Loucy (cell line): ENCODE measurements around the gene ZNF423.

ENCODE experiments used
- H2AFZ ChIP-seq: fragments of 200-600 bp; sonication (generic); 2 replicates; pipeline ENCODE4 v1.6.0; 2016; ENCODE audit warnings: antibody characterized with exemption, mild to moderate bottlenecking, low read length, moderate library complexity
- H3F3A ChIP-seq: fragments of 200-600 bp; 2 replicates; pipeline ENCODE4 v1.6.0; 2016; ENCODE audit warnings: antibody characterized with exemption, low read depth, mild to moderate bottlenecking
- H3K27me3 ChIP-seq: fragments of 200-600 bp; sonication (generic); 2 replicates; pipeline ENCODE4 v1.6.1; 2014; ENCODE audit warnings: low read length, mild to moderate bottlenecking; ENCODE audit not compliant: insufficient read depth, poor library complexity, severe bottlenecking
- H3K36me3 ChIP-seq: fragments of 200-600 bp; sonication (generic); 2 replicates; pipeline ENCODE4 v1.6.1; 2016; ENCODE audit warnings: low read length; ENCODE audit not compliant: insufficient read depth
- H3K4me1 ChIP-seq: fragments of 200-600 bp; sonication (generic); 2 replicates; pipeline ENCODE4 v1.5.1; 2014; ENCODE audit warnings: low read length, mild to moderate bottlenecking; ENCODE audit not compliant: insufficient read depth, poor library complexity, severe bottlenecking
- H3K4me2 ChIP-seq: fragments of 200-600 bp; sonication (generic); 2 replicates; pipeline ENCODE4 v1.6.0; 2014; ENCODE audit warnings: antibody characterized with exemption, low read length, low read depth, mild to moderate bottlenecking; ENCODE audit not compliant: poor library complexity, severe bottlenecking
- H3K4me3 ChIP-seq: fragments of 200-600 bp; sonication (generic); 2 replicates; pipeline ENCODE4 v1.5.1; 2014; ENCODE audit warnings: low read length, mild to moderate bottlenecking, mixed read lengths; ENCODE audit not compliant: poor library complexity, severe bottlenecking
- H3K79me2 ChIP-seq: fragments of 200-600 bp; sonication (generic); 2 replicates; pipeline ENCODE4 v1.6.1; 2014; ENCODE audit warnings: low read length; ENCODE audit not compliant: insufficient read depth
- H3K9ac ChIP-seq: fragments of 200-600 bp; sonication (generic); 2 replicates; pipeline ENCODE4 v1.6.0; 2014; ENCODE audit warnings: mild to moderate bottlenecking, low read depth, low read length, moderate library complexity; ENCODE audit not compliant: poor library complexity, severe bottlenecking
- H3K9me2 ChIP-seq: fragments of 200-600 bp; sonication (generic); replicated peaks from 2 replicates; pipeline ENCODE4 v1.6.1; 2016; ENCODE audit warnings: low read depth, low read length, mixed read lengths
- H3K9me3 ChIP-seq: fragments of 200-600 bp; sonication (generic); 2 replicates; pipeline ENCODE4 v1.6.1; 2014; ENCODE audit warnings: mild to moderate bottlenecking, antibody characterized with exemption, low read length, low read depth; ENCODE audit not compliant: insufficient read depth
- H4K20me1 ChIP-seq: fragments of 200-600 bp; sonication (generic); 2 replicates; pipeline ENCODE4 v1.6.0; 2014; ENCODE audit warnings: antibody characterized with exemption, low read length, mild to moderate bottlenecking; ENCODE audit not compliant: insufficient read depth, poor library complexity, severe bottlenecking
- EZH2phosphoT487 ChIP-seq: fragments of 200-600 bp; IDR thresholded peaks from 2 replicates; pipeline ENCODE4 v1.6.1; 2018; ENCODE audit warnings: antibody characterized with exemption, mild to moderate bottlenecking, moderate library complexity, borderline replicate concordance
- TF ChIP-seq, protein P1 (sequence below): fragments of 200-600 bp; sonication (generic); conservative IDR thresholded peaks from 2 replicates; pipeline ENCODE4 v1.5.1; 2014; ENCODE audit warnings: mild to moderate bottlenecking, antibody characterized with exemption, low read length

ZNF423 gene

GRCh38 chr16:49580751-49581303, 275.1 kb downstream of the ZNF423 start:
- Histone ChIP-seq H3K4me3 (no peak overlapping the region), H3K27me3 (no peaks in the 10 kb centered on the region), H3K9ac (no peak overlapping the region), H3K9me2 (no peaks in the 10 kb centered on the region), H3K9me3 (no peaks in the 10 kb centered on the region), H3K36me3 (no peaks in the 10 kb centered on the region), H3F3A (no peaks in the 10 kb centered on the region), H3K4me1 (no peaks in the 10 kb centered on the region), H2AFZ (no peak overlapping the region), H3K4me2 (no peak overlapping the region), H4K20me1 (no peaks in the 10 kb centered on the region), H3K79me2 (no peaks in the 10 kb centered on the region)
- TF ChIP-seq EZH2phosphoT487, result no peak
- TF ChIP-seq, protein P1, sequence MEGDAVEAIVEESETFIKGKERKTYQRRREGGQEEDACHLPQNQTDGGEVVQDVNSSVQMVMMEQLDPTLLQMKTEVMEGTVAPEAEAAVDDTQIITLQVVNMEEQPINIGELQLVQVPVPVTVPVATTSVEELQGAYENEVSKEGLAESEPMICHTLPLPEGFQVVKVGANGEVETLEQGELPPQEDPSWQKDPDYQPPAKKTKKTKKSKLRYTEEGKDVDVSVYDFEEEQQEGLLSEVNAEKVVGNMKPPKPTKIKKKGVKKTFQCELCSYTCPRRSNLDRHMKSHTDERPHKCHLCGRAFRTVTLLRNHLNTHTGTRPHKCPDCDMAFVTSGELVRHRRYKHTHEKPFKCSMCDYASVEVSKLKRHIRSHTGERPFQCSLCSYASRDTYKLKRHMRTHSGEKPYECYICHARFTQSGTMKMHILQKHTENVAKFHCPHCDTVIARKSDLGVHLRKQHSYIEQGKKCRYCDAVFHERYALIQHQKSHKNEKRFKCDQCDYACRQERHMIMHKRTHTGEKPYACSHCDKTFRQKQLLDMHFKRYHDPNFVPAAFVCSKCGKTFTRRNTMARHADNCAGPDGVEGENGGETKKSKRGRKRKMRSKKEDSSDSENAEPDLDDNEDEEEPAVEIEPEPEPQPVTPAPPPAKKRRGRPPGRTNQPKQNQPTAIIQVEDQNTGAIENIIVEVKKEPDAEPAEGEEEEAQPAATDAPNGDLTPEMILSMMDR, result no peak

GRCh38 chr16:49578435-49579024, 277.4 kb downstream of the ZNF423 start:
- TF ChIP-seq, protein P1, result no peak
- no peak for TF ChIP-seq EZH2phosphoT487

DNA sequence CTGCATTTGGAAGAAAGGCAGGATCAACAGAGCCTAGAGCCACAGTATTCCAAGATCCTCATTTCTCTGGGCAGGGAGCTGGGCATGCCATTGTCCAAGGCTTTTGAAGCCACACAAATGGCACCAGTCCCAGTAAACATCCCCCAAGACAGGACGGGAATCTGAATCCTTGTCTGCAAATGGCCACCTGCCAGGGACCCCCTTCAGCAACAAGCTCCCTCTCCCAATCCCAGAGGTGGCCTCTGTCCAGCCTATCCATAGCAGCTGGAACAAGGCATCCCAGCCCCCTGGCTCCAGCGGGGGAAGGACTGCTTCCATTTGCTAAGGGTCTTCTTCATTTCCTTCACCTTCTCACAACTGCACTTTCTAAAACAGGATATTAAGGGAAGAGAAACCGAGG, 277.9 kb downstream of the ZNF423 start:
- H3K4me2 ChIP-seq, result no peak overlapping the region
- H3F3A ChIP-seq, result no peaks in the 10 kb centered on the region
- H3K9me3 ChIP-seq, result no peaks in the 10 kb centered on the region
- no peak for TF ChIP-seq EZH2phosphoT487
- H3K4me3 ChIP-seq, result no peak overlapping the region
- no peaks in the 10 kb centered on the region for H3K4me1 ChIP-seq
- no peaks in the 10 kb centered on the region for H3K27me3 ChIP-seq
- no peak overlapping the region for H3K9ac ChIP-seq
- H4K20me1 ChIP-seq, result no peaks in the 10 kb centered on the region
- H3K79me2 ChIP-seq, result no peaks in the 10 kb centered on the region
- H2AFZ ChIP-seq, result no peak overlapping the region
- no peaks in the 10 kb centered on the region for H3K36me3 ChIP-seq
- H3K9me2 ChIP-seq, result no peaks in the 10 kb centered on the region

More at GRCh38 chr16:49578435-49579024, 277.4 kb downstream of the ZNF423 start:
- no peak overlapping the region for H3K4me2 ChIP-seq
- H3K9me3 ChIP-seq, result no peaks in the 10 kb centered on the region
- H2AFZ ChIP-seq, result no peak overlapping the region
- no peaks in the 10 kb centered on the region for H3K9me2 ChIP-seq
- no peak overlapping the region for H3K4me3 ChIP-seq
- no peaks in the 10 kb centered on the region for H3K27me3 ChIP-seq
- no peaks in the 10 kb centered on the region for H3F3A ChIP-seq
- no peaks in the 10 kb centered on the region for H3K36me3 ChIP-seq
- no peak overlapping the region for H3K9ac ChIP-seq
- no peaks in the 10 kb centered on the region for H3K4me1 ChIP-seq
- no peaks in the 10 kb centered on the region for H3K79me2 ChIP-seq
- H4K20me1 ChIP-seq, result no peaks in the 10 kb centered on the region

GRCh38 chr16:49576941-49577340, 279.0 kb downstream of the ZNF423 start:
- Histone ChIP-seq H3K4me3 (no peak overlapping the region), H3K9ac (no peak overlapping the region), H2AFZ (no peak overlapping the region), H3F3A (no peaks in the 10 kb centered on the region), H3K9me3 (no peaks in the 10 kb centered on the region), H3K36me3 (no peaks in the 10 kb centered on the region), H3K4me2 (no peak overlapping the region), H3K9me2 (no peaks in the 10 kb centered on the region), H3K4me1 (no peaks in the 10 kb centered on the region), H3K79me2 (no peaks in the 10 kb centered on the region), H3K27me3 (no peaks in the 10 kb centered on the region), H4K20me1 (no peaks in the 10 kb centered on the region)
- TF ChIP-seq EZH2phosphoT487, result no peak
- TF ChIP-seq, protein P1, result no peak
